Calu3 (cell line): Measurements from ENCODE around the gene FMN1. TPM values are rescaled to one million over a fixed set of nuclear protein-coding genes. Genes with fewer than 3 reads are reported as not detected.

ENCODE experiments used
- BruUV-seq: library from RNA; stranded (reverse); fragments of 400-500 nt; replicated peaks from 2 replicates; lab custom pipeline; 2021; lab: Mats Ljungman, UMichigan
- CTCF ChIA-PET: fragments of 300-600 bp; sonication (Branson Sonifier 250); formaldehyde crosslinking; loops from one replicate; lab custom pipeline; 2022; ENCODE audit warnings: antibody characterized with exemption; lab: Charles Lee
- DNase-seq: peaks from one replicate; pipeline ENCODE4 v3.0.0; 2022
- H3K27ac Mint-ChIP-seq: one replicate; pipeline ENCODE4 v1.8.0; 2022; ENCODE audit warnings: mixed read lengths; ENCODE audit not compliant: unreplicated experiment
- H3K27me3 Mint-ChIP-seq: one replicate; pipeline ENCODE4 v1.8.0; 2022; ENCODE audit warnings: mixed read lengths; ENCODE audit not compliant: unreplicated experiment
- H3K36me3 Mint-ChIP-seq: one replicate; pipeline ENCODE4 v1.8.0; 2022; ENCODE audit warnings: mild to moderate bottlenecking, moderate library complexity, mixed read lengths; ENCODE audit not compliant: insufficient read depth, unreplicated experiment
- H3K4me1 Mint-ChIP-seq: one replicate; pipeline ENCODE4 v1.8.0; 2022; ENCODE audit warnings: mild to moderate bottlenecking, low read depth, mixed read lengths; ENCODE audit not compliant: unreplicated experiment
- H3K4me3 Mint-ChIP-seq: one replicate; pipeline ENCODE4 v1.8.0; 2022; ENCODE audit warnings: mild to moderate bottlenecking, low read depth, moderate library complexity, mixed read lengths; ENCODE audit not compliant: unreplicated experiment
- H3K9me3 Mint-ChIP-seq: one replicate; pipeline ENCODE4 v1.8.0; 2022; ENCODE audit warnings: low read depth, mixed read lengths; ENCODE audit not compliant: unreplicated experiment
- intact Hi-C: fragments of 100-400 bp; cut with micrococcal nuclease; formaldehyde crosslinking; loops from one replicate; pipeline ENCODE4 v1.10.0; 2022; ENCODE audit not compliant: unreplicated experiment
- total RNA-seq: library from RNA; stranded (reverse); gene quantifications from 2 replicates; pipeline ENCODE4 v1.2.3, GENCODE V29; 2022
- TF ChIP-seq, protein P1 (sequence below): fragments of 200-600 bp; IDR thresholded peaks from one replicate; pipeline ENCODE4 v1.8.0; 2022; ENCODE audit warnings: antibody characterized with exemption; ENCODE audit not compliant: unreplicated experiment

FMN1 gene
- total RNA-seq, 1 experiment from 2014 or later = 7.1 TPM

DNA sequence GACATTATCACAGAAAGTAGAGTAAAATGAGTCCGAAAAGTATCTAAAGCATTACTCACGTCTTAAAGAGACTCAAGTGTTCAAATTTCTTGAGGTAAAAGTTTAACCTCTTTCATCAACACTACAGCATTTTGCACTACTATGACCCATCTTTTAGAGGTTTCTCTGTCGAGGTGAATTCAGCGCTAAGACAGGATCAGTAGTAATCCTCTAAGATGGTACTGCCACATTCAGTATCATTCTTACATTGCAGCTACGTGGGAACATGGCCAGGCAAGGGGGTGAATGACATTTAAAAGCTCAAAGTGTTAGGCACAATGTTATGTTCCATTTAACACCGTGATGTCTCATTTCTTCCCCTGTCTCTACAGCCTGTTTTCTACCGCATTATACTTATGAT is 210.8 kb downstream of the FMN1 start:
- TF ChIP-seq, protein P1, sequence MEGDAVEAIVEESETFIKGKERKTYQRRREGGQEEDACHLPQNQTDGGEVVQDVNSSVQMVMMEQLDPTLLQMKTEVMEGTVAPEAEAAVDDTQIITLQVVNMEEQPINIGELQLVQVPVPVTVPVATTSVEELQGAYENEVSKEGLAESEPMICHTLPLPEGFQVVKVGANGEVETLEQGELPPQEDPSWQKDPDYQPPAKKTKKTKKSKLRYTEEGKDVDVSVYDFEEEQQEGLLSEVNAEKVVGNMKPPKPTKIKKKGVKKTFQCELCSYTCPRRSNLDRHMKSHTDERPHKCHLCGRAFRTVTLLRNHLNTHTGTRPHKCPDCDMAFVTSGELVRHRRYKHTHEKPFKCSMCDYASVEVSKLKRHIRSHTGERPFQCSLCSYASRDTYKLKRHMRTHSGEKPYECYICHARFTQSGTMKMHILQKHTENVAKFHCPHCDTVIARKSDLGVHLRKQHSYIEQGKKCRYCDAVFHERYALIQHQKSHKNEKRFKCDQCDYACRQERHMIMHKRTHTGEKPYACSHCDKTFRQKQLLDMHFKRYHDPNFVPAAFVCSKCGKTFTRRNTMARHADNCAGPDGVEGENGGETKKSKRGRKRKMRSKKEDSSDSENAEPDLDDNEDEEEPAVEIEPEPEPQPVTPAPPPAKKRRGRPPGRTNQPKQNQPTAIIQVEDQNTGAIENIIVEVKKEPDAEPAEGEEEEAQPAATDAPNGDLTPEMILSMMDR = no peak
- no peak for DNase-seq
- H3K27me3 Mint-ChIP-seq = no peaks in the 10 kb centered on the region
- CTCF ChIA-PET = interaction anchor here (0.6 kb wide), 1 partner anchor 238 kb away, joined by 5 read pairs; no protein-coding TSS in a partner anchor
- H3K4me3 Mint-ChIP-seq = no peak overlapping the region
- H3K4me1 Mint-ChIP-seq = no peaks in the 10 kb centered on the region
- intact Hi-C loops = no loop called here
- H3K27ac Mint-ChIP-seq = no peak overlapping the region
- H3K9me3 Mint-ChIP-seq = no peaks in the 10 kb centered on the region
- BruUV-seq = no TSS peak
- H3K36me3 Mint-ChIP-seq = no peaks in the 10 kb centered on the region

DNA sequence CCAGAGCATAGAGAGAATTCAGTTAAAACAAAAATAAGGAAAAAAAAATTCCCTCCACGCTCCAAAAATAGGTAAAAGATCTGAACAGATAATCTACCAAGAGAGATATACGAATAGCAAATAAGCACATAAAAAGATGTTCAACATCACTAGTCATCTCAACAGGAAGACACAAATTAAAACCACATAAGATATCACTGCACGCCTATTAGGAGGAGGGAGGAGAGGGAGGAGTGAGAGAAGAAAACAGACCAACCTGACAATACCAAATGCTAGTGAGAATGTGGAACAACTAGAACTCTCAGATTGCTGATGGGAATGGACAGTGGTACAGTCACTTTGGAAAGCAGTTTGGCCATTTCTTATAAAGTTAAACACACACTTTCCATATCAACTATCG is 212.5 kb downstream of the FMN1 start:
- intact Hi-C loops = no loop called here
- TF ChIP-seq, protein P1 = no peak
- Mint-ChIP-seq H3K27me3 (no peaks in the 10 kb centered on the region), H3K4me1 (no peaks in the 10 kb centered on the region), H3K36me3 (no peaks in the 10 kb centered on the region), H3K4me3 (no peak overlapping the region), H3K27ac (no peak overlapping the region), H3K9me3 (no peaks in the 10 kb centered on the region)
- no TSS peak for BruUV-seq
- no peak for DNase-seq
- CTCF ChIA-PET = no interaction called here

DNA sequence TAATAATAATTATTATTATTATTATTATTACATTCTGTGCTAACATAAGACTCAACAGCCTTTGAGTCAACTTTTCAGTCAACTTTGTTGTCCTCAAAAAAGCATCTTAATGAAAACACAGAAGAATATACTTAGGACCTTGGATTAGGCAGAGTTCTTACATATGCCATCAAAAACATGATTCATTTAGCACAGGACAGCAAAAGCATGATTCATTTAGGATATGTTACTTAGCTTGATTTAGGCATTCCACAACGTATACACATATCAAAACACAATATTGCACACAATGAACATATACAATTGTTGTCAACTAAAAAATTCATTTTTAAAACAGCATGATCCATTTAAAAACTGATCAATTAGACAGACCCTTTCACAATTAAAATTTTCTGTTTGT is 213.0 kb downstream of the FMN1 start:
- H3K36me3 Mint-ChIP-seq = no peaks in the 10 kb centered on the region
- TF ChIP-seq, protein P1 = no peak
- no peaks in the 10 kb centered on the region for H3K9me3 Mint-ChIP-seq
- no TSS peak for BruUV-seq
- intact Hi-C loops = no loop called here
- no peak for DNase-seq
- H3K4me3 Mint-ChIP-seq = no peak overlapping the region
- H3K27ac Mint-ChIP-seq = no peak overlapping the region
- CTCF ChIA-PET = no interaction called here
- H3K4me1 Mint-ChIP-seq = no peaks in the 10 kb centered on the region
- H3K27me3 Mint-ChIP-seq = no peaks in the 10 kb centered on the region

DNA sequence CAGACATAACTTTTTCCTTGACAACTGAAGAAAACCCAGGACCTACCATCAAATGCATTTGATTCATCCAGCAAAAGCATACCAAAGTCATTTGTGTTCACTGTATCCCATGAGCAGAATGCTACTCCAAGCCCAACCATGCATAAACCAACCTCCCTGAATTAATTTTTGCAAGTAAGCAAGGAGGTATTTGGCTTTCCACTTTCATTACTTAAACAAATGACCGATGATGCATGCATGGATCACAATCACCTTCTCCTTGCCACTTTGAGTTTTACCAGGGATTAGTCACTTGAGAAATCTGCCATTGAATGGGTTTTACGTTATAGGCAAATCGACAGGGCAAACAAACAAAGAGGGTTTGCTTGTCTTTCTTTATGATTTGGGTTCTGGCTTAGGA is 214.8 kb downstream of the FMN1 start:
- H3K4me3 Mint-ChIP-seq = no peak overlapping the region
- no peaks in the 10 kb centered on the region for H3K36me3 Mint-ChIP-seq
- H3K27ac Mint-ChIP-seq = no peak overlapping the region
- no TSS peak for BruUV-seq
- no peak for DNase-seq
- no peaks in the 10 kb centered on the region for H3K4me1 Mint-ChIP-seq
- no peaks in the 10 kb centered on the region for H3K27me3 Mint-ChIP-seq
- TF ChIP-seq, protein P1 = no peak
- H3K9me3 Mint-ChIP-seq = no peaks in the 10 kb centered on the region
- intact Hi-C loops = no loop called here
- CTCF ChIA-PET = no interaction called here
